Activated CD4-positive, CD25-positive, alpha-beta regulatory T cell treated with anti-CD3 and anti-CD28 coated beads, Interleukin-2, amount 50 U/mL, for 24 hours (primary cell): ENCODE data around the gene ZNF839.
"Not testable (repeated sequence)": the region's sequence is repeated elsewhere in the genome, so short reads cannot be mapped to it uniquely, and the experiment has no call there.

Experiments used
- ATAC-seq, 2 donors: fragments of 150-1000 bp; cut with Tn5 transposase; one replicate each; pipeline ENCODE4 v1.10.0; 2021; ENCODE audit warnings: mild to moderate bottlenecking in 1 of 2, moderate library complexity in 1 of 2

ZNF839 gene

GRCh38 chr14:102344084-102344483, 24.5 kb downstream of the ZNF839 start:
- no peak for ATAC-seq

DNA sequence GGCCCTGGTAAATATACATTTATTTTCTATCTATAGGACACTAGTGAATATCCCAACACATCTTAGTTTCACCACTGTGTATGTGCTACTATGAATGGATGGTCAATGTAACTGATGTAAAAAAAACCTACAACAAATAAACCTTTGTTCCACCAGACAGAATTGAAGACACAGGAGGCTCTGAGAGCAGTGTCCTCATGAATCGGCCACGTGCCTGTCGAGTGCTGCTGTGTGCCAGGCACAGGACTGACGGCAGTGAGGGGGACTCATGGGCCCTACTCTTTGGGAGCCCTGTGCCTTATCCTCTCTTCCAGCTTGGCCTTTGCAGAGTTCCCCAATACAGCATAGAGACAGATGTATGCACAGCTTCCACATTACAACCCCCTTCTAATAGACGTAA, 24.9 kb downstream of the ZNF839 start:
- ATAC-seq: no peak

- no peak for ATAC-seq
These were observed 25.7 kb downstream of the ZNF839 start for GRCh38 chr14:102345232-102345631.

DNA sequence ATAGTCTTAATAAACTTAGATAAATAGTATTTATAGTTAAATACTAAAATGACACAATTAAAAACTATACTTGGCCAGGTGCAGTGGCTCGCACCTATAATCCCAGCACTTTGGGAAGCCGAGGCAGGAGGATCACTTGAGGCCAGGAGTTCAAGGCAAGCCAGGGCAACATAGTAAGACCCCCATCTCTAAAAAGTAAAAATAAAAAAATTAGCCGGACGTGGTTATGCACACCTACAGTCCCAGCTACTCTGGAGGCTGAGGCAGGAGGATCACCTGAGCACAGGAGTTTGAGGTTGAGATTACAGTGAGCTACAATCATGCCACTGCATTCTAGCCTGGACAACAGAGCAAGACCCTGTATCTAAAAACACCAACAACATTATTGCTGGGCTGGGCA, 27.1 kb downstream of the ZNF839 start:
- no peak for ATAC-seq

DNA sequence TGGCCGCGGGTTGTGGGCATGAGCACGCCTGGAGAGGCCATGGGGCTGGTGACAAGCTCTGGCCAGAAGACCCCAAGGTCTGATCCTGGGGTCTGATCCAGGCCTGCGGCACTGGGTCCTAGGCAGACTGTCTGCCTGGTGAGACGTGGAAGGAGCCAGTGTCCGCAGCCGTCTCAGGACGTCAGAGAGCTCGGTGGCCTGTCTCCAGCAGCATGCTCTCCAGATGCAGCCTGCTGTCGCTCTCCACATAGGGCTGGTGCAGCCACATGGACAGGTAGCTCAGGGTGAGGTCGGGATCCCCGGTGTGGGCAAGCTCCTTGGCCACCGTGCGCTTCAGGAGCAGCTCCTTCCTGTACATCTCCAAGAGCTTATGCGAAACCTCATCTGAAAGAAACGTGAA, 28.8 kb downstream of the ZNF839 start:
- no peak for ATAC-seq

DNA sequence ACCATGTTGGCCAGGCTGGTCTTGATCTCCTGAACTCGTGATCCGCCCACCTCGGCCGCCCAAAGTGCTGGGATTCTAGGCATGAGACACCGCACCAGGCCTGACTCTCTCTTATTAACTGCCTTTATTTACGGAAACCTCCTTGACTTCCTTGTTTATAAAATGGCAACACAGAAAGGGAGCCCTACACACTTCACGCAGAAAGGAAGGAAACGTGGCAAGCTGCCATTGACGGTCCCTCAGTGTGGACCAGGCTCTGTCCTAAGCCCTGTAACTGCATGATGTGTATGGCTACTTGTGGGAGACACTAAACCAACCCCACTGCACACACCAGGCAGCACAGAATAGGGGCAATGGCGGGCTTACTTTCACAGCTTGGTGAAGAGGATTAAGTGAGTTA, 31.5 kb downstream of the ZNF839 start:
- no peak for ATAC-seq

GRCh38 chr14:102351593-102351992, 32.0 kb downstream of the ZNF839 start:
- not testable (repeated sequence) for ATAC-seq

- ATAC-seq: no peak
These were observed 32.7 kb downstream of the ZNF839 start for GRCh38 chr14:102352213-102352612.

DNA sequence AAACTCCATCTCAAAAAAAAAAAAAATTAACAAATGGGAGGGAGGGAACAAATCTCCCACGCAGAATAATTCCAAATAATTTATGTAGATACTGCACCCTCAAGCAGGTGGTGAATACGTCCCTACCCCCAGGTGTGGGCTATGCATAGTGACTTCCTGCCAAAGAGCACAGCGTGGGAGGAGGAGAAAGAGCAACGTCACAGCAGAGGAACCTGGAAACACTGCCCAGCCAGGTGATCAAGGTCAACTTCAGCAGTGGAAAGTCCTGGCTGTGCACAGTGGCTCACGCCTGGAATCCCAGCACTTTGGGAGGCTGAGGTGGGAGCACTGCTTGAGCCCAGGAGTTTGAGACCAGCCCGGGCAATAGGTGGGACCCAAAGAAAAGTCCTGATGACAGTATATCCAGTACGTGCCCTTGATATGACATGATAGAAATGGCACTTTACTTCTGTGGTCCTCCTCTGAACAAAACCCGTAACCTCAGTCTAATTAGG, 33.6 kb downstream of the ZNF839 start:
- ATAC-seq: no peak

GRCh38 chr14:102356280-102356679, 36.7 kb downstream of the ZNF839 start:
- no peak for ATAC-seq

- no peak for ATAC-seq
These were observed 39.8 kb downstream of the ZNF839 start for GRCh38 chr14:102359341-102359740.

DNA sequence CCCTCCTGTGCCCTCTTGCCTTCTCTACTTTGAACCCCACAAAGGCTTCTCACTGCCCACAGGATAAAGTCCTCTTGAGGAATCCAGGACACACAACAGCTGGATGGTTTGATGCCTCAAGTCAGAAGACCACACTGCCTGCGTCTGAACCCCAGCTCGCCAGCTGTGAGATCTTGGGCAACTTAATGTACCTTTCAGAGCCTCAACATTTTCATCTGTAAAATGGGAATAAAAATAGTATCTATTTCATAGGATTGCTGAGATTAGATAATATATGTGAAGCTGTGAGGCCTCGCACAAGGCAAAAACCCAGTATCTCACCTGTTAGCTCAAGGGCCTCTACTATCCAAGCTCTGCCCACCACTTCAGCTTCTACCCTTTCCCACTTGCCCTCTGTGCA, 40.8 kb downstream of the ZNF839 start:
- no peak for ATAC-seq

- ATAC-seq: peak; percentile 91 to 93
These were observed 42.5 kb downstream of the ZNF839 start for GRCh38 chr14:102362084-102362483.

DNA sequence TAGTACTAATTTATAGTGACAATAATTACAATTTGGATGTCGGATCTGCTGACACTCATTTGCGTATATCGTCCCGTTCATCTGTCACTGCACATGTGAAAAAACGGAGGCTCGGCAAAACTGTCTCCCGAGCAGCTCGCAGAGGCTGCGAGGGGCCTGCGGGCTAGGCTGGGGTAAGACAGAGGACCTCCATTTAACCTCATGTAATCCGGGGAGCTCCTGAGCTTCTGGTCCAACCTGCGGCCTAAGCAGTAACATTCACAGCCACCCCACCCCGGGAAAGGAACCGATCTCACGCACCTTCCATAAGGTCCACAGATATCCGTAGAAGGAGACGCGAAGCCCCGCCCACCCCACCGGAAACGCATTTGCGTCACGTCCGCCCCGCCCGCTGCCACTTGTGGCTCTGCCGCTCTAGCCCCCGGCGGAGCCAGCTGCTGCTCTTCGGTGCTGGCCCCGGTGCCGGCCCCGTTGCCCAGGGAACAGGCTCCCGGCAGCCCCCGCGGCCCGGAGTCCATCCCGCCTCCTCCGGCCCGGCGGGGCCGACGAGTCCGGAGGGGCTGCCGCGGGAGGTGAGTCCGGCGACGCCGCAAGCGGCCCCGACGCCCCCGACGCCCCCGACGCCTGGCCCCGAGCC, 43.1 kb downstream of the ZNF839 start, which contains the start of the genes CINP and TECPR2:
CINP (minus strand) TSS at position 346 of the 637 bp plus-strand sequence; CDS start at position 307, 39 bp downstream.
TECPR2 (plus strand) TSS at position 397 of the 637 bp plus-strand sequence. CDS start 13,781 bp downstream, outside the sequence.
- peak; percentile 74 to 81 for ATAC-seq

DNA sequence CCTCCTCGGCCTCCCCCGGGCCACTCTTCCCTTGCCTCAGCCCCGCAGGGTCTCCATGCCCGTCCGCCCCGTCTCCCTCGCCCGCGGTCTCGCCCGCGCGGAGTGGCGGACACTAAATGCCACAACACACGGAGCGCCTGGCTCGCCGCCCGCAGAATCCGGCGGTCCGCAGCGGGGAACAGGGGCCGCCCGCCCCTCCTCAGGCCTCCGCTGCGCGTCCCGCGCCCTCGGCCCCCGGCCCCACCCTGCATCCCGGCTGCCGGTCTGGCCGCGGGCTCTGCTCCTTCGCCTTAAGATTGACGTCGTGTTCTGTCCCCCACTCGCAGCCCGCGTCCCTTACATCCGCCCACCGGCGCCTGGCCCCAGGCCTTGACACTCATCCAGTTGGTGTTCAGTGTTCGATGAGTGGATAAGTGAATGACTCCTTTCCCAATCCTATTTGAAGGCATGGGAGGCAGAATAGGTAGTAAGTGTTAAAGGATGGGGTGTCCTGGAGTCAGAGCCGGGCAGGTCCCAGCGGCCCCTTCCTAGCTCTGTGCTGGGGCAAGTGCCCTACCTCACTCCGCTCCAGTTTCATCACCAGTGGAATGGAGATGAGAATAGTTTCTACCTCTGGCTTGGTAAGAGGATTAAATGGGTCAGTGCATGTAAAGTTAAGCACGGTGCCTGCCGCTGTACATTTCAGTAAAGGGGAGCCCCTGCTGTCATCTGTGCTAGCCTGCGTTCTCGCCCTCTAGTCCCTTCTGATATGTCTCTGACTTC, 43.8 kb downstream of the ZNF839 start:
- ATAC-seq: no peak

GRCh38 chr14:102370305-102370809, 50.8 kb downstream of the ZNF839 start:
- no peak for ATAC-seq

GRCh38 chr14:102371361-102371760, 51.8 kb downstream of the ZNF839 start:
- no peak for ATAC-seq

DNA sequence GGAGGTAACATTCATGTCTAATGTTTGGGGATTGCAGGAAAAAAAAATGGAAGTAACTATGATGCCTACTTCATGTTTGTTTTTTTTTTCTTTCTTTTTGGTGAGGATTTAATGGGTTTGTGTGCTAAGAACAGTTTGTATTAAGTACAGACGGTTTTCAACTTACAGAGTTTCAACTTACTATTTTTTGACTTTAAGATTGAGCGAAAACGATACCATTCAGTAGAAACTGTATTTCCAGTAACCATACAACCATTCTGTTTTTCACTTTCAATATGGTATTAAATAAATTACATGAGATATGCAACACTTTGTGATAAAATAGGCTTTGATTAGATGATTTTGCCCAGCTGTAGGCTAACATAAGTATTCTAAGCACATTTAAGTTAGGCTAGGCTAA, 53.6 kb downstream of the ZNF839 start:
- no peak for ATAC-seq

GRCh38 chr14:102374264-102374663, 54.7 kb downstream of the ZNF839 start:
- no peak for ATAC-seq

DNA sequence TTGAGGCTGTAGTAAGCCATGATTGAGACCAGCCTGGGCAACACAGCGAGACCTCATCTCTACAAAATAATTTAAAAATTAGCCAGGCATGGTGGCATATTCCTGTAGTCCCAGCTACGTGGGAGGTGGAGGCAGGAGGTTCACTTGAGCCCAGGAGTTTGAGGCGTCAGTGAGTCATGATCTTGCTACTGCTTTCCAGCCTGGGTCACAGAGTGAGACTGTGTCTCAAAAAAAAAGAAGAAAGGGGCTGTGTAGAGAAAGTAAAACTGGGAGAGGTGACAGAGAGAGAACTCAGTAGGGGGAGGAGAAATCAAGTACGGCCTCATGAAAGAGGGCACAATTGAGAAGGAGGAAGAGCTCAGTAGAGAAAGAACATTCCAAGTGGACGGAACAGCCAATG, 55.6 kb downstream of the ZNF839 start:
- ATAC-seq: peak in 1 of 2 donors; percentile 56

GRCh38 chr14:102377696-102378095, 58.1 kb downstream of the ZNF839 start:
- no peak for ATAC-seq

DNA sequence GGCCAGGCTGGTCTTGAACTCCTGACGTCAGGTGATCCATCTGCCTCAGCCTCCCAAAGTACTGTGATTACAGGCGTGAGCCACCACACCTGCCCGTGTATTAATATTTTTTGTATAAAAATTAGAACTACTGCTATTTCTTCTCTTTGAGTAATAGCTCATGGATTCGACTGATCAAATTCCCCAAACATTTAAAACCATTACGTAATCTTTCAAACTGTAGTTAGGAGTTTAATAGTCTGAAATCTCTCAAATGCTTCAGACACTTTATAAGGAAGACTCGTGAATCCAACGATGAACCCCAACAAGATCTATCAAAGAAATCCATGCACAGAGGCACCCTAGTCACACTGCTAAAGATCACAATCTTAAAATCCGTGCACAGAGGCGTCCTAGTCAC, 59.3 kb downstream of the ZNF839 start:
- no peak for ATAC-seq

- no peak for ATAC-seq
These were observed 67.5 kb downstream of the ZNF839 start for GRCh38 chr14:102387086-102387485.

DNA sequence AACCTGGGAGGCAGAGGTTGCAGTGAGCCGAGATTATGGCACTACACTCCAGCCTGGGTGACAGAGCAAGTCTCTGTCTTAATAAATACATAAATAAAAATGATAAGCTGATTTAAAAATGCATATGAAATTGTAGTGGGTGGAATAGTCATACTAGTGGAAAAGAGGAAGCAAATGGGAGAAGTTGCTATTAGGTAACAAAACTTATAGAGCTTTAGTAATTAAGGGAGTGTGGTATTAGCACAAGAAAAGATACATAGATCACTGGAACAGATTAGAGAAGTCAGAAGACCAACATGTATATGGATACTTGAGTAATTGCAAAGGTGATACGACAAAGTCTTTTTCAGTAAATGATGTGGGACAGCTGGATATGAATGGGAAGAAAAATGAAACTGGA, 69.7 kb downstream of the ZNF839 start:
- no peak for ATAC-seq
